Right ventricle myocardium inferior (tissue), 1 donor: ENCODE measurements around the gene HOXD4. TPM values are rescaled to one million over a fixed set of nuclear protein-coding genes. Genes with fewer than 3 reads are reported as not detected.

Experiments used
- ATAC-seq: fragments of 200-7000 bp; cut with Tn5 transposase; one replicate; pipeline ENCODE4 v1.9.1; 2020; ENCODE audit warnings: mild to moderate bottlenecking, moderate library complexity
- DNase-seq: peaks from one replicate; pipeline ENCODE4 v3.0.0; 2021; ENCODE audit errors: missing footprints
- intact Hi-C: fragments of 100-400 bp; cut with DNase I; formaldehyde crosslinking; loops from one replicate; pipeline ENCODE4 v1.11.0; 2022
- microRNA-seq: library from miRNA; unstranded; fragments of <30 nt; microRNA quantifications from one replicate; pipeline ENCODE4 v1.2.0, GENCODE V29; 2020
- total RNA-seq: library from RNA; stranded (reverse); fragmentation: NEBNext Ultra II Directional; extraction: Animal tissue kit (Norgen Biotek cat#: 25700); gene quantifications from one replicate; pipeline ENCODE4 v1.2.1, GENCODE V29; 2021
- donor health status: DM: no; HTN: yes; CAD: no; lungs with severe emphysema.

The HOXD4 gene
- total RNA-seq, 1 donor from 2014 or later = not detected

GRCh38 chr2:176199902-176200301 is 48.6 kb downstream of the HOXD4 start:
- ATAC-seq (no peak), DNase-seq (no peak)
- intact Hi-C loops = no loop called here

GRCh38 chr2:176200971-176201370 is 49.6 kb downstream of the HOXD4 start:
- intact Hi-C loops = no loop called here
- DNase-seq = no peak
- ATAC-seq = no peak

DNA sequence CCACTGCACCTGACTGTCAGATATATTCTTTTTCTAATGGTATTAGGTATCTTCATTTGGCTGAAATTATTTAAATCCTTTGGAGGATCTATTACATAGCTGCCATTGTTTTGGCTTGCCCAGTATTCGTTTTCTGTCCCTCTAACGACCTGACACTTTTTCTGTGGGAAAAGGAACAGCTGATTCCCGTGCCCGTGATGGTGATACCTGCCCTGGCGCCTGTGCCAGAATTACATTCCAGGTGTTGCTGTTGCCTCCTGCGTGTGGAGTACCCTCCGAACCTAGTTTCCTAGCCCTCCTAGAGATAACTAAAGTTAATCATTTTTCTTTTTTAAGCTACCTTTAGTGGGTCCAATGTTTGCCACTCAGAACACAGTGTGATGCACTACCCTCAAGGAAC is 51.1 kb downstream of the HOXD4 start:
- DNase-seq = no peak
- no peak for ATAC-seq
- intact Hi-C loops = no loop called here

Small RNA genes within 50 kb of the gene (microRNA-seq; reads per million reads assigned to microRNA genes)
- gene MIR10B = 868 reads per million, percentile 82 among the genes with 10 or more reads in this experiment

Other genes starting within 250 kb of the HOXD4 start
- 38.8 TPM for gene LNPK, start 149.3 kb upstream of the HOXD4 start, total RNA-seq
- gene EVX2, start 67.6 kb upstream of the HOXD4 start, total RNA-seq = not detected
- not detected for gene HOXD13, start 58.8 kb upstream of the HOXD4 start, total RNA-seq
- not detected for gene HOXD12, start 51.8 kb upstream of the HOXD4 start, total RNA-seq
- not detected for gene HOXD11, start 44.3 kb upstream of the HOXD4 start, total RNA-seq
- not detected for gene HOXD10, start 34.8 kb upstream of the HOXD4 start, total RNA-seq
- gene HOXD9, start 28.8 kb upstream of the HOXD4 start, total RNA-seq = not detected
- 0.16 TPM for gene HOXD8, start 21.8 kb upstream of the HOXD4 start, total RNA-seq
- gene HOXD3, start 5.8 kb downstream of the HOXD4 start, total RNA-seq = 0.30 TPM
- not detected for gene HOXD1, start 37.1 kb downstream of the HOXD4 start, total RNA-seq
- 51.0 TPM for gene MTX2, start 117.9 kb downstream of the HOXD4 start, total RNA-seq